Body of pancreas (tissue), 4 donors: Measurements from ENCODE around the gene RPP21.

ENCODE experiments used
- CTCF ChIP-seq, 7 experiments: fragments of 450-650 bp in 4 of 7; fragments of 200-600 bp in 3 of 7; sonication (generic) in 3 of 7; IDR thresholded peaks; one replicate each; pipeline ENCODE4 v1.5.1; 2016 to 2019; ENCODE audit warnings: antibody characterized with exemption in 7 of 7
- POLR2A ChIP-seq, 3 donors: fragments of 450-650 bp; IDR thresholded peaks; one replicate each; pipeline ENCODE4 v1.6.1; 2016; ENCODE audit warnings: antibody characterized with exemption in 3 of 3, mild to moderate bottlenecking in 2 of 3

- TF ChIP-seq POLR2A (IDR thresholded peaks at IDR 0.05) (no peak), CTCF (IDR thresholded peaks at IDR 0.05) (no peak)
Measured at GRCh38 chr6:30344191-30344867, 627 bp upstream of the RPP21 start.
